ENCODE measurements around the gene MAP4. TPM values are rescaled to one million over a fixed set of nuclear protein-coding genes. Genes with fewer than 3 reads are reported as not detected.

MAP4 gene
- total RNA-seq, 2 donors from 2014 or later: 152 to 169 TPM

- no peak overlapping the region for H3K27ac ChIP-seq (ENCODE audit: low read depth, low read length)
- Mint-ChIP-seq H3K9me3 (no peaks in the 10 kb centered on the region), H3K4me1 (peaks cover 3% of the 10 kb centered on the region), H3K4me3 (no peak overlapping the region), H3K27ac (no peak overlapping the region), H3K27me3 (ENCODE audit: insufficient read depth) (no peaks in the 10 kb centered on the region), H3K36me3 (ENCODE audit: low read depth) (peaks cover 21% of the 10 kb centered on the region)
- H3K27me3 ChIP-seq (ENCODE audit: control insufficient read depth, insufficient read depth, low read length, poor library complexity, severe bottlenecking): no peaks in the 10 kb centered on the region
- H3K9ac ChIP-seq (ENCODE audit: extremely low read depth, low read length, poor library complexity, severe bottlenecking): no peak overlapping the region
- no peaks in the 10 kb centered on the region for H3K9me3 ChIP-seq (ENCODE audit: control insufficient read depth, low read length)
- H3K4me1 ChIP-seq (ENCODE audit: control insufficient read depth, insufficient read depth, low read length): no peaks in the 10 kb centered on the region
- peaks cover 45% of the 10 kb centered on the region for H3K36me3 ChIP-seq (ENCODE audit: control insufficient read depth, insufficient read depth, low read length)
- H3K4me3 ChIP-seq (ENCODE audit: low read length): no peak overlapping the region
- DNase-seq: no peak
- 94 to 96% methylated on average over 4 to 8 of the region's 8 CpGs for WGBS, 2 experiments (ENCODE audit: insufficient coverage in 1 of 2, insufficient read length in 1 of 2)
- TF ChIP-seq CTCF (conservative IDR thresholded peaks at IDR 0.05): no peak
Observed at GRCh38 chr3:47978386-47978785, 37.8 kb downstream of the MAP4 start.

- Histone ChIP-seq H3K36me3 (ENCODE audit: control insufficient read depth, insufficient read depth, low read length) (peaks cover 61% of the 10 kb centered on the region), H3K27ac (ENCODE audit: low read depth, low read length) (no peak overlapping the region), H3K9ac (ENCODE audit: extremely low read depth, low read length, poor library complexity, severe bottlenecking) (no peak overlapping the region), H3K4me3 (ENCODE audit: low read length) (no peak overlapping the region), H3K4me1 (ENCODE audit: control insufficient read depth, insufficient read depth, low read length) (no peaks in the 10 kb centered on the region), H3K9me3 (ENCODE audit: control insufficient read depth, low read length) (no peaks in the 10 kb centered on the region), H3K27me3 (ENCODE audit: control insufficient read depth, insufficient read depth, low read length, poor library complexity, severe bottlenecking) (no peaks in the 10 kb centered on the region)
- Mint-ChIP-seq H3K27ac (no peak overlapping the region), H3K27me3 (ENCODE audit: insufficient read depth) (no peaks in the 10 kb centered on the region), H3K4me1 (no peaks in the 10 kb centered on the region), H3K9me3 (no peaks in the 10 kb centered on the region), H3K36me3 (ENCODE audit: low read depth) (peaks cover 28% of the 10 kb centered on the region), H3K4me3 (no peak overlapping the region)
- no peak for DNase-seq
- WGBS, 2 experiments (ENCODE audit: insufficient coverage in 1 of 2, insufficient read length in 1 of 2): 94 to 100% methylated on average over 3 of the region's 3 CpGs
- TF ChIP-seq CTCF (conservative IDR thresholded peaks at IDR 0.05): no peak
Observed at GRCh38 chr3:47976135-47976732, 40.0 kb downstream of the MAP4 start.

GRCh38 chr3:47974974-47975470 is 41.2 kb downstream of the MAP4 start:
- Histone ChIP-seq H3K4me3 (ENCODE audit: low read length) (no peak overlapping the region), H3K27ac (ENCODE audit: low read depth, low read length) (no peak overlapping the region), H3K4me1 (ENCODE audit: control insufficient read depth, insufficient read depth, low read length) (no peaks in the 10 kb centered on the region), H3K9me3 (ENCODE audit: control insufficient read depth, low read length) (no peaks in the 10 kb centered on the region), H3K36me3 (ENCODE audit: control insufficient read depth, insufficient read depth, low read length) (peaks cover 69% of the 10 kb centered on the region), H3K9ac (ENCODE audit: extremely low read depth, low read length, poor library complexity, severe bottlenecking) (no peak overlapping the region), H3K27me3 (ENCODE audit: control insufficient read depth, insufficient read depth, low read length, poor library complexity, severe bottlenecking) (no peaks in the 10 kb centered on the region)
- H3K27ac Mint-ChIP-seq: peak overlapping the region; percentile 13
- peaks cover 28% of the 10 kb centered on the region for H3K36me3 Mint-ChIP-seq (ENCODE audit: low read depth)
- no peak for DNase-seq
- WGBS, 2 experiments (ENCODE audit: insufficient coverage in 1 of 2, insufficient read length in 1 of 2): 96 to 100% methylated on average over 1 to 4 of the region's 4 CpGs
- no peak for TF ChIP-seq CTCF (conservative IDR thresholded peaks at IDR 0.05)
- no peaks in the 10 kb centered on the region for H3K9me3 Mint-ChIP-seq
- H3K4me3 Mint-ChIP-seq: no peak overlapping the region
- no peaks in the 10 kb centered on the region for H3K4me1 Mint-ChIP-seq
- H3K27me3 Mint-ChIP-seq (ENCODE audit: insufficient read depth): no peaks in the 10 kb centered on the region
